SK-N-SH (cell line): ENCODE measurements around the gene IGSF9B. TPM values are rescaled to one million over a fixed set of nuclear protein-coding genes. Genes with fewer than 3 reads are reported as not detected.

Experiments used
- CTCF ChIA-PET: fragments of 300-600, 350-600 bp; formaldehyde crosslinking; extraction: SDS; loops from one replicate; lab custom pipeline; 2021; lab: Yijun Ruan, JAX
- POLR2A ChIA-PET: fragments of 350-600 bp; sonication (Branson Sonifier 250); formaldehyde crosslinking; extraction: SDS; loops from one replicate; lab custom pipeline; 2020; ENCODE audit warnings: antibody characterized with exemption, inconsistent platforms; lab: Yijun Ruan, JAX
- DNase-seq: peaks from one replicate; pipeline ENCODE4 v3.0.0; 2012
- H2AFZ ChIP-seq: fragments of 200-600 bp; sonication (generic); 2 replicates; pipeline ENCODE4 v1.8.1; 2016; ENCODE audit warnings: antibody characterized with exemption, mild to moderate bottlenecking, low read depth
- H3F3A ChIP-seq: fragments of 200-600 bp; sonication (generic); replicated peaks from 2 replicates; pipeline ENCODE3; 2016; ENCODE audit warnings: antibody characterized with exemption, mild to moderate bottlenecking; ENCODE audit not compliant: insufficient read depth
- H3K27ac ChIP-seq, 2 experiments: fragments of 200-500 bp in 1 of 2; fragments of 200-600 bp in 1 of 2; sonication (Bioruptor generic) in 1 of 2; sonication (generic), shearing (Covaris generic) in 1 of 2; 2 replicates each; pipeline versions ENCODE4 v1.5.1 to v1.6.1; 2014 to 2016; ENCODE audit warnings: low read depth in 2 of 2, inconsistent platforms in 1 of 2, low read length in 1 of 2, mild to moderate bottlenecking in 1 of 2, mixed read lengths in 1 of 2
- H3K27me3 ChIP-seq: fragments of 200-600 bp; sonication (generic), shearing (Covaris generic); 2 replicates; pipeline ENCODE4 v1.6.1; 2016; ENCODE audit warnings: mixed run types; ENCODE audit not compliant: insufficient read depth
- H3K36me3 ChIP-seq, 2 experiments: fragments of 200-500 bp in 1 of 2; fragments of 200-600 bp in 1 of 2; sonication (Bioruptor generic) in 1 of 2; sonication (generic) in 1 of 2; replicated peaks in 1 of 2; 2 replicates each; pipeline versions ENCODE3 to v1.5.1; 2014 to 2016; ENCODE audit warnings: low read length in 1 of 2, mild to moderate bottlenecking in 1 of 2; ENCODE audit not compliant: insufficient read depth in 2 of 2, control insufficient read depth in 1 of 2
- H3K4me1 ChIP-seq, 2 experiments: fragments of 200-500 bp in 1 of 2; fragments of 200-600 bp in 1 of 2; sonication (Bioruptor generic) in 1 of 2; sonication (generic), shearing (Covaris generic) in 1 of 2; 2 replicates each; pipeline versions ENCODE4 v1.5.1 to v1.6.1; 2014 to 2016; ENCODE audit warnings: low read depth in 1 of 2, low read length in 1 of 2, mixed run types in 1 of 2; ENCODE audit not compliant: insufficient read depth in 2 of 2, control insufficient read depth in 1 of 2
- H3K4me2 ChIP-seq: fragments of 200-600 bp; sonication (generic), shearing (Covaris generic); 2 replicates; pipeline ENCODE4 v1.6.1; 2017; ENCODE audit warnings: mixed run types
- H3K4me3 ChIP-seq, 2 experiments: fragments of 200-500 bp in 1 of 2; fragments of 200-600 bp in 1 of 2; sonication (Bioruptor generic) in 1 of 2; sonication (generic), shearing (Covaris generic) in 1 of 2; 2 replicates each; pipeline versions ENCODE4 v1.5.1 to v1.8.1; 2014 to 2016; ENCODE audit warnings: low read depth in 2 of 2, inconsistent platforms in 1 of 2, low read length in 1 of 2, mild to moderate bottlenecking in 1 of 2, mixed read lengths in 1 of 2, moderate library complexity in 1 of 2
- H3K79me2 ChIP-seq: fragments of 200-600 bp; sonication (generic); 2 replicates; pipeline ENCODE4 v1.8.1; 2017; ENCODE audit warnings: mild to moderate bottlenecking; ENCODE audit not compliant: insufficient read depth
- H3K9ac ChIP-seq: fragments of 200-600 bp; sonication (generic); 2 replicates; pipeline ENCODE4 v1.6.1; 2017; ENCODE audit warnings: mixed run types
- H3K9me2 ChIP-seq: fragments of 200-600 bp; sonication (generic); 2 replicates; pipeline ENCODE4 v1.6.1; 2017; ENCODE audit warnings: mixed run types
- H3K9me3 ChIP-seq: fragments of 200-600 bp; sonication (generic); 2 replicates; pipeline ENCODE4 v1.6.1; 2017; ENCODE audit warnings: mixed run types, mild to moderate bottlenecking, moderate library complexity
- H4K20me1 ChIP-seq: fragments of 200-600 bp; sonication (generic); 2 replicates; pipeline ENCODE4 v1.6.1; 2017; ENCODE audit warnings: mild to moderate bottlenecking, mixed run types; ENCODE audit not compliant: insufficient read depth
- CHD2 ChIP-seq: fragments of 150-350 bp; IDR thresholded peaks from 2 replicates; pipeline ENCODE4 v1.6.1; 2018; ENCODE audit warnings: low read length; ENCODE audit not compliant: partially characterized antibody
- FOXM1 ChIP-seq: IDR thresholded peaks from 2 replicates; pipeline ENCODE4 v1.4.0; 2012; ENCODE audit warnings: low read depth, mild to moderate bottlenecking
- GABPA ChIP-seq: IDR thresholded peaks from 2 replicates; pipeline ENCODE4 v1.4.0; 2012; ENCODE audit warnings: low read depth, mild to moderate bottlenecking
- TAF1 ChIP-seq: IDR thresholded peaks from 2 replicates; pipeline ENCODE4 v1.6.1; 2012; ENCODE audit warnings: low read depth, mild to moderate bottlenecking, low read length, moderate library complexity, borderline replicate concordance
- WGBS: methylation state at CpG from one replicate; pipeline ENCODE4 v1.1.6; 2017; ENCODE audit warnings: low lambda C conversion rate; 5-methylcytosine and 5-hydroxymethylcytosine counted together
- polyA plus RNA-seq, 3 experiments: library from polyadenylated mRNA; depleted of rRNA; stranded (reverse); fragments of >200 nt; gene quantifications; 2 replicates each; pipeline ENCODE4 v1.2.3, GENCODE V29; 2012
- TF ChIP-seq, protein P1 (sequence below): fragments of 200-600 bp; sonication (generic); IDR thresholded peaks from 2 replicates; pipeline ENCODE4 v1.6.1; 2017; ENCODE audit warnings: antibody characterized with exemption, mild to moderate bottlenecking, moderate library complexity

IGSF9B gene
- polyA plus RNA-seq, 1 of the 3 experiments (the other 2 are of a cell fraction) = 0.41 TPM

GRCh38 chr11:133964356-133964755 is 7.6 kb upstream of the IGSF9B start:
- POLR2A ChIA-PET = interaction anchor here (0.7 kb wide), 1 partner anchor 22 kb away, joined by 4 read pairs; no protein-coding TSS in a partner anchor
- H3K27me3 ChIP-seq = no peaks in the 10 kb centered on the region
- peaks cover 0 to 20% of the 10 kb centered on the region in 2 experiments; a peak in 1 of 4 replicates for H3K4me1 ChIP-seq
- 70% methylated on average over 7 of the region's 7 CpGs for WGBS
- H3F3A ChIP-seq = no peaks in the 10 kb centered on the region
- no peaks in the 10 kb centered on the region for H3K36me3 ChIP-seq
- H4K20me1 ChIP-seq = no peaks in the 10 kb centered on the region
- no peak overlapping the region for H3K9ac ChIP-seq
- no peak overlapping the region for H3K4me2 ChIP-seq
- H2AFZ ChIP-seq = no peak overlapping the region
- no peaks in the 10 kb centered on the region for H3K79me2 ChIP-seq
- H3K27ac ChIP-seq = no peak overlapping the region
- no peaks in the 10 kb centered on the region for H3K9me2 ChIP-seq
- TF ChIP-seq FOXM1 = no peak
- no peak overlapping the region for H3K4me3 ChIP-seq
- H3K9me3 ChIP-seq = no peaks in the 10 kb centered on the region
- no peak for DNase-seq
- CTCF ChIA-PET = interaction anchor here (1.1 kb wide), 1 partner anchor 87 kb away, joined by 3 read pairs; no protein-coding TSS in a partner anchor

DNA sequence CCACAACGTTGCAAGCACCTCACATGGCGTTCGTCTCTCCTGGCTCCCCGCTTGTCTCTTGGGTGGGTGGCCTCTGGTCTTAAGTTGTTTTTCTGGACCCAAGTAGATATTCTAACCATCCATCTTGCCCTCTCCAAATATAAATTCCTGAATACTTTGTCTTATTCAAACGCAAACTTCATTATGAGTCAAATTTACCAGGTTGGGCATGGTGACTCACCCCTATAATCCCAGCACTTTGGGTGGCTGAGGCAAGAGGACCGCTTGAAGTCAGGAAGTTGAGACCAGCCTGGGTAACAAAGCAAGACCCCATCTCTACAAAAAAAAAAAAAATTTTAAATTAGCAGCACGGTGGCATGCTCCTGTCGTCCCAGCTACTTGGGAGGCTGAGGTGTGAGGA is 5.1 kb upstream of the IGSF9B start:
- Histone ChIP-seq H3K27me3 (no peaks in the 10 kb centered on the region; the same call in 1 of the 2 replicates), H3K9ac (no peak overlapping the region), H3K79me2 (no peaks in the 10 kb centered on the region), H3F3A (no peaks in the 10 kb centered on the region), H3K27ac (no peak overlapping the region), H3K4me1 (peaks cover 0 to 22% of the 10 kb centered on the region in 2 experiments; a peak in 1 of 4 replicates), H4K20me1 (no peaks in the 10 kb centered on the region), H3K9me2 (no peaks in the 10 kb centered on the region), H3K4me2 (no peak overlapping the region), H2AFZ (no peak overlapping the region), H3K4me3 (no peak overlapping the region), H3K9me3 (no peaks in the 10 kb centered on the region), H3K36me3 (no peaks in the 10 kb centered on the region)
- CTCF ChIA-PET = interaction anchor here (0.8 to 1.2 kb wide), 2 partner anchors 34 to 42 kb away, joined by 3 to 4 read pairs; no protein-coding TSS in a partner anchor
- no peak for TF ChIP-seq TAF1
- TF ChIP-seq, protein P1, sequence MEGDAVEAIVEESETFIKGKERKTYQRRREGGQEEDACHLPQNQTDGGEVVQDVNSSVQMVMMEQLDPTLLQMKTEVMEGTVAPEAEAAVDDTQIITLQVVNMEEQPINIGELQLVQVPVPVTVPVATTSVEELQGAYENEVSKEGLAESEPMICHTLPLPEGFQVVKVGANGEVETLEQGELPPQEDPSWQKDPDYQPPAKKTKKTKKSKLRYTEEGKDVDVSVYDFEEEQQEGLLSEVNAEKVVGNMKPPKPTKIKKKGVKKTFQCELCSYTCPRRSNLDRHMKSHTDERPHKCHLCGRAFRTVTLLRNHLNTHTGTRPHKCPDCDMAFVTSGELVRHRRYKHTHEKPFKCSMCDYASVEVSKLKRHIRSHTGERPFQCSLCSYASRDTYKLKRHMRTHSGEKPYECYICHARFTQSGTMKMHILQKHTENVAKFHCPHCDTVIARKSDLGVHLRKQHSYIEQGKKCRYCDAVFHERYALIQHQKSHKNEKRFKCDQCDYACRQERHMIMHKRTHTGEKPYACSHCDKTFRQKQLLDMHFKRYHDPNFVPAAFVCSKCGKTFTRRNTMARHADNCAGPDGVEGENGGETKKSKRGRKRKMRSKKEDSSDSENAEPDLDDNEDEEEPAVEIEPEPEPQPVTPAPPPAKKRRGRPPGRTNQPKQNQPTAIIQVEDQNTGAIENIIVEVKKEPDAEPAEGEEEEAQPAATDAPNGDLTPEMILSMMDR = no peak
- WGBS = 52% methylated on average over 8 of the region's 8 CpGs
- POLR2A ChIA-PET = interaction anchor here (1.6 kb wide), 1 partner anchor 9 kb away, joined by 4 read pairs; no protein-coding TSS in a partner anchor
- DNase-seq = no peak

DNA sequence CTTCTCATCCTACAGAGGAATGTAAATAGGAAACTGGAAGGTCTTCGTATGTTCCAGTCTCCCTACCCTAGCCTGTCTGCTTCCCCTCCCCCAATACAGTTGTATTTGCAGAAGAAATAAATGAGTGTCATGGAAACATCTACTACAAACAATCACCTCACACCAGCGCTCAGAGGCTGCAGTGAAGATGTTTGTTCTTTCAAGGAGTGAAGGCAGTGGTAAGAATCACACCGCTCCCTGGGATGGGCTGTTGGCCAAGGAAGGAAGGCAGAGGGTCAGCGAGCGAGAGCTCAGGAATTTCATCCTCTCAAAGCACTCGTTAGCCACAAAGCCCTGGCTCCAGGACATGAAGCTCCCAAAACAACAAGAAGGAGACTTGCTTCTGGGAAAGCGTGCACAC is 1.1 kb upstream of the IGSF9B start:
- no peaks in the 10 kb centered on the region for H3K9me2 ChIP-seq
- peaks cover 17% of the 10 kb centered on the region for H3K27me3 ChIP-seq
- H3K9me3 ChIP-seq = no peaks in the 10 kb centered on the region
- ChIA-PET CTCF (interaction anchor here (0.7 to 16.7 kb wide), 9 partner anchors 10 to 88 kb away, joined by 3 to 200 read pairs (median 3); no protein-coding TSS in a partner anchor), POLR2A (interaction anchor here (1.1 to 4.3 kb wide), 3 partner anchors 8 to 23 kb away, joined by 4 to 26 read pairs (median 9); no protein-coding TSS in a partner anchor)
- no peak overlapping the region for H3K9ac ChIP-seq
- 0 out of 2 replicates have a peak overlapping the region, but pooled peaks have one; percentile 83 for H3K4me2 ChIP-seq
- no peak for DNase-seq
- no peaks in the 10 kb centered on the region for H3K79me2 ChIP-seq
- TF ChIP-seq CHD2 (no peak), GABPA (no peak)
- peaks cover 0 to 32% of the 10 kb centered on the region in 2 experiments; a peak in 2 of 4 replicates for H3K4me1 ChIP-seq
- H3K27ac ChIP-seq = no peak overlapping the region; a peak in 1 of 4 replicates
- peak overlapping the region in 1 of 2 experiments; percentile 64; a peak in 1 of 4 replicates for H3K4me3 ChIP-seq
- 92% methylated on average over 7 of the region's 7 CpGs for WGBS
- H3K36me3 ChIP-seq = no peaks in the 10 kb centered on the region
- H3F3A ChIP-seq = no peaks in the 10 kb centered on the region
- no peaks in the 10 kb centered on the region for H4K20me1 ChIP-seq
- no peak overlapping the region for H2AFZ ChIP-seq
